ENCODE measurements around the gene EN1. TPM values are rescaled to one million over a fixed set of nuclear protein-coding genes. Genes with fewer than 3 reads are reported as not detected.

Gene EN1
- 0.15 TPM for total RNA-seq
- long read RNA-seq, partial matches to known transcripts = 0 of 1 reads
- long read RNA-seq, other reads (novel, unspliced or antisense) = 1 of 1 reads

DNA sequence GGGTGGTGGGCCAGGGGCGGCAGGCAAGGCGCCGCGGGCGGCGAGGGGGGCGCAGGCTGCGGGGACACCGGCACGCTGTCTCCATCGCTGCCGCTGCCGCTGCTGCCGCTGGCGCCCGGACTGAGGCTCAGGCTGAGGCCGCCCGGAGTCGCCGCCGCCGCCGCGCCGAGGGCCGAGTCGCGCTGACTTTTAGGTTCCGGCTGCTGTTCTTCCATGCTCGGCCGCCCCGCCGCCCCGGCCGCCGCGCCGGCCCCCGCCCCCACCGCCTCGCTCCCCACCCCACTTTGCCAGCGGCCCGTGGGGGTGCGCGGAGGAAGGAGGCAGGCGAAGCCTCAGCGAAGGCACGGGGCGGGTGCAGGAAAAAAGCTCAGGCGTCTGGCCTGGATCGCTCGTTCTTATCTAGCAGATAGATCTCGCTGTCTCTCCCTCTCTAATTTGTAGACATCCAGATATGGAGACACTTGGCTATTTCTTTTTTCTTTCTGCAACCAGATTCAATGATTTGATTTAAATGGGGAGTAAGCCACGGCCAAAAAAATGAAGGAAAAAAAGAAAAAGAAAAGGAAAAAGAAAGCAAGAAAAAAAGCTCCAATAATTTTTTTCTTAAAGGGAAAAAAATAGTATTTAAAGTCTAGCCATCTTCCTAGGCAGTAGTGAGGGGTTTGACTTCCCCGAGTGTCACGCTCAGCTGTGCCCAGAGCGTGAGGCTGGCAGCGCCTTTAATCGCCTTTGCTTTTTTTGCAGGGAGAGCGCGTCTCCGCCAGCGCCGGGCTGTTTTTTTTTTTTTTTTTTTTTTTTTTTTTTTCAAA is at the start of gene EN1:
TSS of gene EN1 (minus strand) at position 696 of the 809 bp plus-strand sequence. CDS start at position 215, 481 bp downstream.
- Histone ChIP-seq H3K27ac (no peak within 1 kb of the TSS), H3K27me3 (ENCODE audit: low read depth) (peaks cover 95% of the 10 kb centered on the region), H3K4me1 (peaks cover 29% of the 10 kb centered on the region), H3K36me3 (no peaks in the 10 kb centered on the region), H3K4me3 (peak within 1 kb of the TSS; percentile 8), H3K9me3 (no peaks in the 10 kb centered on the region)
- intact Hi-C loops (cut with DNase I) = no loop called here
- no peak for DNase-seq
- TF ChIP-seq, protein P1, sequence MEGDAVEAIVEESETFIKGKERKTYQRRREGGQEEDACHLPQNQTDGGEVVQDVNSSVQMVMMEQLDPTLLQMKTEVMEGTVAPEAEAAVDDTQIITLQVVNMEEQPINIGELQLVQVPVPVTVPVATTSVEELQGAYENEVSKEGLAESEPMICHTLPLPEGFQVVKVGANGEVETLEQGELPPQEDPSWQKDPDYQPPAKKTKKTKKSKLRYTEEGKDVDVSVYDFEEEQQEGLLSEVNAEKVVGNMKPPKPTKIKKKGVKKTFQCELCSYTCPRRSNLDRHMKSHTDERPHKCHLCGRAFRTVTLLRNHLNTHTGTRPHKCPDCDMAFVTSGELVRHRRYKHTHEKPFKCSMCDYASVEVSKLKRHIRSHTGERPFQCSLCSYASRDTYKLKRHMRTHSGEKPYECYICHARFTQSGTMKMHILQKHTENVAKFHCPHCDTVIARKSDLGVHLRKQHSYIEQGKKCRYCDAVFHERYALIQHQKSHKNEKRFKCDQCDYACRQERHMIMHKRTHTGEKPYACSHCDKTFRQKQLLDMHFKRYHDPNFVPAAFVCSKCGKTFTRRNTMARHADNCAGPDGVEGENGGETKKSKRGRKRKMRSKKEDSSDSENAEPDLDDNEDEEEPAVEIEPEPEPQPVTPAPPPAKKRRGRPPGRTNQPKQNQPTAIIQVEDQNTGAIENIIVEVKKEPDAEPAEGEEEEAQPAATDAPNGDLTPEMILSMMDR (IDR thresholded peaks at IDR 0.05) = no peak
- ATAC-seq = no peak

DNA sequence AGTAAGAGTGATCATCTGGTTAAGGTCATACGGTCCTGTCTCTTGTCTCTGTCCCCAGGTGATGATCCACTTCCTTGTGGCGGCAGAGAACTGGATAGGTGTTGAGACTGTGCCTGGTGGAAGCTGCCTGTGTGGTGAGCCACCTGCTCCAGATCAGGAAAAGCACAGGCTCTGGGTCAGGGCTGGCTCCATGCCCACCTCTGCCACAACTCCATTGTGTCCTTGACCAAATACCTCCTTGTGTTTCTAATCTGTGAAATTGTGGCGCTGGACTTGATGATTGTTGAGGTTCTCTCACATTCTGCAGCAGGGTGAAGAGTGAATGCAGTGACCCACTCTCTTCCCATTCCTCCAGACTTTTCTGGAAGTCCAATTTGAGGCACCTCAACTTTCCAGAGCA is 45.7 kb upstream of the EN1 start:
- no peaks in the 10 kb centered on the region for H3K4me1 ChIP-seq
- no peak for ATAC-seq
- intact Hi-C loops (cut with DNase I) = no loop called here
- TF ChIP-seq, protein P1 (IDR thresholded peaks at IDR 0.05) = no peak
- H3K4me3 ChIP-seq = no peak overlapping the region
- H3K27ac ChIP-seq = no peak overlapping the region
- DNase-seq = no peak
- H3K9me3 ChIP-seq = peaks cover 12% of the 10 kb centered on the region
- H3K27me3 ChIP-seq (ENCODE audit: low read depth) = peaks cover 3% of the 10 kb centered on the region
- H3K36me3 ChIP-seq = no peaks in the 10 kb centered on the region

DNA sequence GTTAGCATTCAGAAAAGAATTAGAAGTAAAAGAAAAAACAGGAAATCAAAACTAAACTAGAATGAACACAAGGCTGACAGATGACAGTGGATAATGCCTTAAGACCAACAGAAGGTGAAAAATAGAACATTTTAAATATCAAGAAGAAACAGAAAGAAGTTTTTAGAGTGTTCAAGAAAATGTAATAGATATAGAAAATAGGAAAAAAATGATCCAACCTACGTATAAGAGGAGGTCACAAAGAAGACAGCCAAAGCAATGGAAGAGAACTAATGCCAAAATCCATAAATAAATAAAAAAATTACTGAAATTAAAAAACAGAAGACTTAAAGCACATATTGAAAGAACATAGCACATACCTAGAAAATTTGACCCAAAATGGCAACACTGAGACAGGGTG is 42.5 kb upstream of the EN1 start:
- DNase-seq (no peak), ATAC-seq (no peak)
- Histone ChIP-seq H3K27me3 (ENCODE audit: low read depth) (peaks cover 3% of the 10 kb centered on the region), H3K4me3 (no peak overlapping the region), H3K36me3 (no peaks in the 10 kb centered on the region), H3K9me3 (peaks cover 12% of the 10 kb centered on the region), H3K27ac (no peak overlapping the region), H3K4me1 (no peaks in the 10 kb centered on the region)
- TF ChIP-seq, protein P1 (IDR thresholded peaks at IDR 0.05) = no peak
- intact Hi-C loops (cut with DNase I) = no loop called here

DNA sequence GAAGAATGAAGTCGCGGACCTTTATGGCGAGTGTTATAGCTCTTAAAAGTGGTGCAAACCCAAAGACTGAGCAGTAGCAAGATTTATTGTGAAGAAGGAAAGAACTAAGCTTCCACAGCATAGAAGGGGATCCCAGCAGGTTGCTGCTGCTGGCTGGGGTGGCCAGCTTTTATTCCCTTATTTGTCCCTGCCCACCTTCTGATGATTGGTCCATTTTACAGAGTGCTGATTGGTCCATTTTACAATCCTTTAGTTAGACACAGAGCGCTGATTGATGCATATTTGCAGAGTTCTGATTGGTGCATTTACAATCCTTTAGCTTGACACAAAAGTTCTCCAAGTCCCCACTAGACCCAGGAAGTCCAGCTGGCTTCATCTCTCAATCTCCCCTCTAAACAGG is 36.3 kb upstream of the EN1 start:
- TF ChIP-seq, protein P1 (IDR thresholded peaks at IDR 0.05) = no peak
- Histone ChIP-seq H3K27ac (no peak overlapping the region), H3K4me3 (no peak overlapping the region), H3K4me1 (no peaks in the 10 kb centered on the region), H3K27me3 (ENCODE audit: low read depth) (peaks cover 6% of the 10 kb centered on the region), H3K9me3 (no peaks in the 10 kb centered on the region), H3K36me3 (no peaks in the 10 kb centered on the region)
- intact Hi-C loops (cut with DNase I) = no loop called here
- ATAC-seq = no peak
- DNase-seq = no peak

DNA sequence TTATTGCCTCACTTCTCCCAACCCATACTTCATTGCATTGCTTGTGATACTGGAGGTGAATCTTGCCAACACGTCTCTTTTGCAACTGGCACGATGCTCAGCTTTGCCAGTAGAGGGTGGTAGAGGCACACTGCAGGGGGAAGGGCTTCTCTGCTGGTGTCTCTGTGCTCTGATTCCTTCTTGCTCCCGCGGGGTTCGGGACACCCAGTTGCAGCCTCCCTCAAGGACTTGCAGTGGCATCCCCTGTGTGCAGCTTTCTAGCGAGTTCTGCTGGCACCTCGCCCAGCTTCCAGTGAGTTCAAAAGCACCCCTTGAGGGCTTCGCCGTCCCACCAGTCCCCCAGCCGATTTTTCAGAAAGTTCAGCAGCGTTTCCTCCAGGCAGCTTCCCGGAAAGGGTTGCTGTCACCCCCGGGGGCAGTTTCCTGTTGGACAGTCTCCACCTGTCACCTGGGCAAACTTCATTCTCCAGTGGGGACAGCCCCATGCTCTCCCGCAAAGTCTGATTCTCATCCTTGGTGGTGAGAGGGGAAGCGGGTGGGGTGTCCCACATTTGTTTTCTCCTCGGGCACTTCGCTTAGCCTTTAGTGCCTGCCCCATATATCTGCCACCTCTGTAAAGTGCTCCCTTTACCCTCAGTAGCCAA is 35.4 kb upstream of the EN1 start:
- H3K27me3 ChIP-seq (ENCODE audit: low read depth) = peaks cover 6% of the 10 kb centered on the region
- H3K4me1 ChIP-seq = no peaks in the 10 kb centered on the region
- intact Hi-C loops (cut with DNase I) = no loop called here
- DNase-seq = peak; percentile 74
- no peaks in the 10 kb centered on the region for H3K36me3 ChIP-seq
- peak overlapping the region; percentile 42 for H3K4me3 ChIP-seq
- H3K27ac ChIP-seq = no peak overlapping the region
- H3K9me3 ChIP-seq = no peaks in the 10 kb centered on the region
- peak; percentile 92 to 93 for ATAC-seq
- TF ChIP-seq, protein P1 (IDR thresholded peaks at IDR 0.05) = peak; percentile 81

All from lower lobe of right lung (tissue), 2 donors.